Smooth muscle cell (in vitro differentiated cells): ENCODE results near the gene SETD4. TPM values are rescaled to one million over a fixed set of nuclear protein-coding genes. Genes with fewer than 3 reads are reported as not detected.

Source experiments
- DNase-seq: peaks from one replicate; lab custom pipeline; 2025; ENCODE audit not compliant: unreplicated experiment; lab: John Stamatoyannopoulos, UW
- H2AFZ ChIP-seq: fragments of 200-600 bp; sonication (generic); 2 replicates; pipeline ENCODE4 v1.6.0; 2016; ENCODE audit warnings: antibody characterized with exemption, low read depth, mild to moderate bottlenecking
- H3F3A ChIP-seq: fragments of 200-600 bp; sonication (generic); 2 replicates; pipeline ENCODE4 v1.6.0; 2017; ENCODE audit warnings: antibody characterized with exemption, low read depth
- H3K27ac ChIP-seq: fragments of 200-600 bp; sonication (generic); 2 replicates; pipeline ENCODE4 v1.5.1; 2016; ENCODE audit warnings: low read depth, mild to moderate bottlenecking
- H3K27me3 ChIP-seq: fragments of 200-600 bp; sonication (generic); 2 replicates; pipeline ENCODE4 v1.6.1; 2016; ENCODE audit warnings: low read depth, mild to moderate bottlenecking
- H3K36me3 ChIP-seq: fragments of 200-600 bp; sonication (generic); 2 replicates; pipeline ENCODE4 v1.5.1; 2016; ENCODE audit warnings: low read depth
- H3K4me1 ChIP-seq: fragments of 200-600 bp; sonication (generic); 2 replicates; pipeline ENCODE4 v1.5.1; 2016; ENCODE audit warnings: low read depth
- H3K4me2 ChIP-seq: fragments of 200-600 bp; sonication (generic); 2 replicates; pipeline ENCODE4 v1.6.0; 2016; ENCODE audit warnings: mild to moderate bottlenecking
- H3K4me3 ChIP-seq: fragments of 200-600 bp; sonication (generic); 2 replicates; pipeline ENCODE4 v1.5.1; 2016; ENCODE audit warnings: mild to moderate bottlenecking
- H3K79me2 ChIP-seq: fragments of 200-600 bp; sonication (generic); 2 replicates; pipeline ENCODE4 v1.6.0; 2016; ENCODE audit warnings: low read depth, mild to moderate bottlenecking
- H3K9ac ChIP-seq: fragments of 200-600 bp; sonication (generic); 2 replicates; pipeline ENCODE4 v1.6.0; 2016; ENCODE audit warnings: low read depth
- H3K9me3 ChIP-seq: fragments of 200-600 bp; sonication (generic); replicated peaks from 2 replicates; pipeline ENCODE4 v1.5.1; 2016; ENCODE audit warnings: low read depth
- H4K20me1 ChIP-seq: fragments of 200-600 bp; sonication (generic); 2 replicates; pipeline ENCODE4 v1.6.0; 2016; ENCODE audit warnings: low read depth
- WGBS: methylation state at CpG from one replicate; pipeline ENCODE4 v1.1.7; 2016; ENCODE audit warnings: low lambda C conversion rate; 5-methylcytosine and 5-hydroxymethylcytosine counted together
- polyA plus RNA-seq: library from polyadenylated mRNA; unstranded; fragments of >200 nt; fragmentation: Nextera tagmentation; extraction: Ambion mirVana; gene quantifications from 2 replicates; pipeline ENCODE4 v1.2.1, GENCODE V29; 2016
- total RNA-seq: library from RNA; depleted of rRNA; stranded (reverse); fragments of >200 nt; gene quantifications from 2 replicates; pipeline ENCODE4 v1.2.3, GENCODE V29; 2014
- TF ChIP-seq, protein P1 (sequence below): fragments of 200-600 bp; sonication (generic); IDR thresholded peaks from 2 replicates; pipeline ENCODE4 v1.5.1; 2017; ENCODE audit warnings: borderline replicate concordance, mild to moderate bottlenecking, antibody characterized with exemption; ENCODE audit not compliant: insufficient read depth, poor library complexity, severe bottlenecking

SETD4 gene
- total and polyA plus RNA-seq, 2 experiments from 2014 or later, result 10.0 to 18.7 TPM

DNA sequence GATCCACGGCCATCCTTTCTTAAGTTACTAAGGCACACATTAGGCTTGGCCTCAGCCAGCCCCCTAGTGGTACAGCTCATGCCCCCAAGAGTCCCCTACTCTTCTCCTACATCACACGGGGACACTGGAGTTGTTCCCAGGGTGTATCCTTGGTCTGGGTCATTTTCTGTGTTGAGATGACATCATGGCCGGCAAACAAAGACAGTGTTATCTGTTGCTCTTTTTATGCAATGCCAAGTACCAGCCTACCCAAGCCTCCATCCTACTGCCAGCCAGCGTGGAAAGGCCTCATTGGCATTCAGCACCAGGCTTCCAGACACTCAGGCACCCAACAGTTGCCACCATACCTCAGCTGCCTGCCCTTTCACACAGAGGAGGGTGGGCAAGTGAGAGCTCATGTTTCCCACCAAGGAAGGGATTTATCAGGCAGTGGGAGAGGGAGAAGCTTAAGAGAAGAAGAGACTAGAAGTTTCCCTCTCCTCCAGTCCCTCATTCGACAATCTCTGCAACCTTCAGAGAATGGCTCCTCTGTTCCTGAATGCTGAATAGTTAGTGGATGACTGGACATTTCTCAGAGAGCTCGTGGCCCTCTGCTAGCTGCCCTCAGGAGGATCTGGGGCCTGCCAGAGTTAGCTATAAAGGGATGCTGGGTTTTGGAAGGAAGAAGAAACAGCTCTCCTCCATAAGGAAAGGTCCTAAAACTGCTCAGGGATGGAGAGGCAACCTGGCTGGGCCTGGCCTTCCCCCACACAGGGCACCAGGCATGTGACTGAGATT lies 27.2 kb upstream of the SETD4 start:
- Histone ChIP-seq H2AFZ (no peak overlapping the region), H3K79me2 (no peaks in the 10 kb centered on the region), H3K4me3 (no peak overlapping the region), H3F3A (no peaks in the 10 kb centered on the region), H3K9ac (no peak overlapping the region), H3K27ac (no peak overlapping the region), H3K4me2 (no peak overlapping the region), H4K20me1 (no peaks in the 10 kb centered on the region), H3K4me1 (no peaks in the 10 kb centered on the region), H3K27me3 (no peaks in the 10 kb centered on the region), H3K36me3 (no peaks in the 10 kb centered on the region), H3K9me3 (no peaks in the 10 kb centered on the region)
- TF ChIP-seq, protein P1, sequence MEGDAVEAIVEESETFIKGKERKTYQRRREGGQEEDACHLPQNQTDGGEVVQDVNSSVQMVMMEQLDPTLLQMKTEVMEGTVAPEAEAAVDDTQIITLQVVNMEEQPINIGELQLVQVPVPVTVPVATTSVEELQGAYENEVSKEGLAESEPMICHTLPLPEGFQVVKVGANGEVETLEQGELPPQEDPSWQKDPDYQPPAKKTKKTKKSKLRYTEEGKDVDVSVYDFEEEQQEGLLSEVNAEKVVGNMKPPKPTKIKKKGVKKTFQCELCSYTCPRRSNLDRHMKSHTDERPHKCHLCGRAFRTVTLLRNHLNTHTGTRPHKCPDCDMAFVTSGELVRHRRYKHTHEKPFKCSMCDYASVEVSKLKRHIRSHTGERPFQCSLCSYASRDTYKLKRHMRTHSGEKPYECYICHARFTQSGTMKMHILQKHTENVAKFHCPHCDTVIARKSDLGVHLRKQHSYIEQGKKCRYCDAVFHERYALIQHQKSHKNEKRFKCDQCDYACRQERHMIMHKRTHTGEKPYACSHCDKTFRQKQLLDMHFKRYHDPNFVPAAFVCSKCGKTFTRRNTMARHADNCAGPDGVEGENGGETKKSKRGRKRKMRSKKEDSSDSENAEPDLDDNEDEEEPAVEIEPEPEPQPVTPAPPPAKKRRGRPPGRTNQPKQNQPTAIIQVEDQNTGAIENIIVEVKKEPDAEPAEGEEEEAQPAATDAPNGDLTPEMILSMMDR, result no peak
- 72% methylated on average over 6 of the region's 6 CpGs for WGBS
- DNase-seq, result no peak

DNA sequence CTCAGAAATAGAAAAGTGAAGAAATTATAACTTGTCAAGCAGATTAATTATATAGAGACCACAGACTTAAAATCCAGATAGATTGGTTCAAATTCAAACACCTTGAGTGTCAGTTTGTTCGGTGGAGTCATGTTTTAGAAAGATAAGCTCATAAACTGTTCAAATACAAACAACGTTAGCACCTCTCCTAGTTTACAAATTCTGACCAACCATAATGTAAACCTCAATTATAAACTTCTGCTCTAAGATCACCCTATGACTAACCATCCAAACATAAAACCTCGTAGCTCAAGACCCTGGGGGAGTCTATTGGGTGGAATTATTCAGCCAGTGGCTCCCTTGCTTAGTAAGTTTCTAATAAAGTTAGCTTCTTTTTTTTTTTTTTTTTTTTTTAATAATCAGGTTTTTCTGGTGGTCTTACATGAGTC lies 21.9 kb upstream of the SETD4 start:
- Histone ChIP-seq H3K4me2 (no peak overlapping the region), H3K9me3 (no peaks in the 10 kb centered on the region), H3K27ac (no peak overlapping the region), H3K36me3 (no peaks in the 10 kb centered on the region), H3K79me2 (no peaks in the 10 kb centered on the region), H3K4me1 (no peaks in the 10 kb centered on the region), H4K20me1 (no peaks in the 10 kb centered on the region), H3K9ac (no peak overlapping the region), H3K4me3 (no peak overlapping the region), H3F3A (no peaks in the 10 kb centered on the region), H2AFZ (no peak overlapping the region), H3K27me3 (no peaks in the 10 kb centered on the region)
- no peak for DNase-seq
- TF ChIP-seq, protein P1, result no peak
- 59% methylated on average over 3 of the region's 3 CpGs for WGBS

DNA sequence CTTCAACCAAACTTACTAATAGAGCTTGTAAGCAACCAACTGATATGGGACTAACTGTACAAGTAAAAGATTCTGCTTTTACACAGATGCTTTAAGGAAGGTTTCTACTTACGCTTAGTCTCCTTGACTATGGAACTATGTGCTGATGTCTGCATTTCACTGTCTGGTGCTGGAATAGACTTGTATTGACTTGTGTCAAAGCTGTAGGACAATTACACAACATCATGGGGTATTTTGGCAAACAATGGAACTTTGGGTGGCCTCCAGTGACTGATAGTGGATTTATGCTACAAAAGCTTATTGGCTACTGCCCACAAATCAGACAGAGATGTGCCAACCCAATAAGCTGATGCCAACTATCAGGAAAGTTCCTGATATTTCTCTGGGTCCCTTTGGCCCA lies 20.1 kb upstream of the SETD4 start:
- 91% methylated on average over 1 of the region's 1 CpG for WGBS
- H3K27ac ChIP-seq, result no peak overlapping the region
- no peak overlapping the region for H3K4me3 ChIP-seq
- no peak for DNase-seq
- H3K9ac ChIP-seq, result no peak overlapping the region
- no peaks in the 10 kb centered on the region for H3K27me3 ChIP-seq
- TF ChIP-seq, protein P1, result no peak
- no peaks in the 10 kb centered on the region for H4K20me1 ChIP-seq
- no peaks in the 10 kb centered on the region for H3K79me2 ChIP-seq
- H3K4me1 ChIP-seq, result no peaks in the 10 kb centered on the region
- H3K4me2 ChIP-seq, result no peak overlapping the region
- H2AFZ ChIP-seq, result no peak overlapping the region
- H3K9me3 ChIP-seq, result no peaks in the 10 kb centered on the region
- H3F3A ChIP-seq, result no peaks in the 10 kb centered on the region
- H3K36me3 ChIP-seq, result no peaks in the 10 kb centered on the region

- DNase-seq, result no peak
- Histone ChIP-seq H2AFZ (no peak overlapping the region), H3K4me3 (no peak overlapping the region), H4K20me1 (no peaks in the 10 kb centered on the region), H3F3A (no peaks in the 10 kb centered on the region), H3K79me2 (no peaks in the 10 kb centered on the region), H3K4me2 (no peak overlapping the region), H3K9me3 (no peaks in the 10 kb centered on the region), H3K27ac (no peak overlapping the region), H3K9ac (no peak overlapping the region), H3K4me1 (no peaks in the 10 kb centered on the region), H3K27me3 (no peaks in the 10 kb centered on the region), H3K36me3 (no peaks in the 10 kb centered on the region)
- 66% methylated on average over 8 of the region's 8 CpGs for WGBS
- TF ChIP-seq, protein P1, result no peak
Observed at GRCh38 chr21:36079671-36080070, 19.3 kb upstream of the SETD4 start.
